H1 (cell line): ENCODE measurements around the gene TPBGL. TPM values are rescaled to one million over a fixed set of nuclear protein-coding genes. Genes with fewer than 3 reads are reported as not detected.

Source experiments
- CTCF ChIA-PET: fragments of 300-600 bp; sonication (Branson Sonifier 250); formaldehyde crosslinking; loops from one replicate; lab custom pipeline; 2021; ENCODE audit not compliant: partially characterized antibody; lab: Charles Lee
- POLR2A ChIA-PET: fragments of 300-600 bp; sonication (Branson Sonifier 250); formaldehyde crosslinking; loops from one replicate; lab custom pipeline; 2021; ENCODE audit warnings: inconsistent platforms; ENCODE audit not compliant: partially characterized antibody; lab: Charles Lee
- DNase-seq, 2 experiments: peaks; one replicate each; pipeline versions ENCODE4 v3.0.0 to v3.0.0-alpha.2; 2010 to 2022; ENCODE audit warnings: low spot score in 2 of 2, low read depth in 1 of 2, mixed read lengths in 1 of 2
- FAIRE-seq: peaks from 2 replicates; lab custom pipeline; 2011; peaks lifted over from hg19 to GRCh38; lab: Jason Lieb, UNC
- H2AFZ ChIP-seq: 2 replicates; pipeline ENCODE4 v1.8.1; 2012; ENCODE audit warnings: low read length, inconsistent platforms
- H2AK5ac ChIP-seq: 2 replicates; pipeline ENCODE4 v1.6.1; 2013; ENCODE audit warnings: low read depth, low read length
- H2BK120ac ChIP-seq: replicated peaks from 2 replicates; pipeline ENCODE3; 2013; ENCODE audit warnings: low read depth, low read length, inconsistent platforms
- H2BK12ac ChIP-seq: 2 replicates; pipeline ENCODE4 v1.6.1; 2013; ENCODE audit warnings: low read depth, low read length
- H2BK15ac ChIP-seq: 2 replicates; pipeline ENCODE4 v1.6.1; 2013; ENCODE audit warnings: low read length
- H2BK20ac ChIP-seq: 2 replicates; pipeline ENCODE4 v1.6.1; 2013; ENCODE audit warnings: low read length
- H2BK5ac ChIP-seq: 2 replicates; pipeline ENCODE4 v1.6.1; 2013; ENCODE audit warnings: low read depth, low read length
- H3K14ac ChIP-seq: 2 replicates; pipeline ENCODE4 v1.6.1; 2013; ENCODE audit warnings: inconsistent platforms; ENCODE audit not compliant: insufficient read length
- H3K18ac ChIP-seq: 2 replicates; pipeline ENCODE4 v1.6.1; 2013; ENCODE audit warnings: low read length; ENCODE audit errors: extremely low read depth
- H3K23ac ChIP-seq: 2 replicates; pipeline ENCODE4 v1.6.1; 2013; ENCODE audit warnings: inconsistent platforms; ENCODE audit not compliant: insufficient read length
- H3K23me2 ChIP-seq: 2 replicates; pipeline ENCODE4 v1.6.1; 2013; ENCODE audit warnings: low read depth, low read length
- H3K27ac ChIP-seq: 2 replicates; pipeline ENCODE4 v1.6.1; 2011; ENCODE audit warnings: low read depth, low read length, inconsistent platforms
- H3K27me3 ChIP-seq, 4 experiments: replicated peaks in 1 of 4; 1 replicate in 1 of 4; 2 replicates in 3 of 4; pipeline versions ENCODE4 v1.6.1 to v1.8.1; 2011 to 2013; ENCODE audit warnings: low read length in 3 of 4, mild to moderate bottlenecking in 3 of 4, inconsistent platforms in 2 of 4, mixed read lengths in 2 of 4, moderate library complexity in 1 of 4; ENCODE audit not compliant: control insufficient read depth in 3 of 4, insufficient read depth in 3 of 4; ENCODE audit errors: extremely low read depth in 1 of 4
- H3K36me3 ChIP-seq, 4 experiments: 2 replicates each; pipeline versions ENCODE4 v1.6.1 to v1.8.1; 2011 to 2013; ENCODE audit warnings: mild to moderate bottlenecking in 4 of 4, low read length in 3 of 4, moderate library complexity in 2 of 4, control low read depth in 1 of 4, inconsistent platforms in 1 of 4; ENCODE audit not compliant: insufficient read depth in 4 of 4, control insufficient read depth in 2 of 4
- H3K4ac ChIP-seq: replicated peaks from 2 replicates; pipeline ENCODE3; 2013; ENCODE audit warnings: low read length, low read depth, mixed read lengths, inconsistent platforms; ENCODE audit not compliant: insufficient read length
- H3K4me1 ChIP-seq, 4 experiments: replicated peaks in 1 of 4; 1 replicate in 1 of 4; 2 replicates in 3 of 4; pipeline versions ENCODE4 v1.6.1 to v1.8.1; 2011 to 2013; ENCODE audit warnings: low read length in 3 of 4, inconsistent platforms in 2 of 4, mixed read lengths in 1 of 4; ENCODE audit not compliant: insufficient read depth in 4 of 4, control insufficient read depth in 3 of 4
- H3K4me2 ChIP-seq, 2 experiments: 2 replicates each; pipeline versions ENCODE4 v1.6.1 to v1.8.1; 2011 to 2013; ENCODE audit warnings: low read depth in 2 of 2, low read length in 2 of 2, control low read depth in 1 of 2, inconsistent platforms in 1 of 2, mild to moderate bottlenecking in 1 of 2; ENCODE audit not compliant: insufficient read depth in 1 of 2
- H3K4me3 ChIP-seq, 4 experiments: fragments of 200-600, 300-600 bp in 1 of 4; sonication (generic), shearing (Covaris generic), sonication (Bioruptor Twin) in 1 of 4; 2 replicates each; pipeline versions ENCODE4 v1.5.1 to v1.8.1; 2011 to 2016; ENCODE audit warnings: low read length in 4 of 4, low read depth in 3 of 4, control low read depth in 2 of 4, inconsistent platforms in 2 of 4, mild to moderate bottlenecking in 2 of 4, mixed read lengths in 1 of 4, moderate library complexity in 1 of 4; ENCODE audit not compliant: insufficient read depth in 2 of 4; ENCODE audit errors: extremely low read depth in 1 of 4
- H3K56ac ChIP-seq: replicated peaks from 2 replicates; pipeline ENCODE3; 2013; ENCODE audit warnings: low read depth, mild to moderate bottlenecking, mixed read lengths, low read length, inconsistent platforms; ENCODE audit not compliant: insufficient read length
- H3K79me1 ChIP-seq: 2 replicates; pipeline ENCODE4 v1.6.1; 2013; ENCODE audit warnings: low read depth, low read length, control low read depth
- H3K79me2 ChIP-seq, 2 experiments: 2 replicates each; pipeline versions ENCODE4 v1.6.1 to v1.8.1; 2012 to 2013; ENCODE audit warnings: low read length in 2 of 2, mild to moderate bottlenecking in 2 of 2, inconsistent platforms in 1 of 2; ENCODE audit not compliant: insufficient read depth in 2 of 2, control insufficient read depth in 1 of 2
- H3K9ac ChIP-seq, 4 experiments: replicated peaks in 1 of 4; 1 replicate in 1 of 4; 2 replicates in 3 of 4; pipeline versions ENCODE4 v1.6.1 to v1.8.1; 2011 to 2013; ENCODE audit warnings: low read depth in 3 of 4, low read length in 3 of 4, control low read depth in 2 of 4, mild to moderate bottlenecking in 2 of 4, moderate library complexity in 2 of 4, inconsistent platforms in 1 of 4; ENCODE audit errors: extremely low read depth in 1 of 4
- H3K9me3 ChIP-seq, 2 experiments: 2 replicates each; pipeline versions ENCODE4 v1.6.1 to v1.8.1; 2012 to 2013; ENCODE audit warnings: mild to moderate bottlenecking in 2 of 2, moderate library complexity in 2 of 2, control low read depth in 1 of 2, inconsistent platforms in 1 of 2, low read depth in 1 of 2, low read length in 1 of 2, mixed read lengths in 1 of 2; ENCODE audit not compliant: insufficient read depth in 2 of 2
- H4K20me1 ChIP-seq, 2 experiments: replicated peaks in 1 of 2; 2 replicates each; pipeline versions ENCODE3 to v1.8.1; 2011 to 2013; ENCODE audit warnings: inconsistent platforms in 2 of 2, low read length in 2 of 2, mild to moderate bottlenecking in 1 of 2; ENCODE audit not compliant: insufficient read depth in 2 of 2, control insufficient read depth in 1 of 2
- H4K5ac ChIP-seq: 2 replicates; pipeline ENCODE4 v1.6.1; 2013; ENCODE audit warnings: low read length, low read depth, mixed read lengths, inconsistent platforms; ENCODE audit not compliant: insufficient read length
- H4K8ac ChIP-seq: 2 replicates; pipeline ENCODE4 v1.8.0; 2013; ENCODE audit warnings: mild to moderate bottlenecking, moderate library complexity, low read length, inconsistent platforms; ENCODE audit not compliant: insufficient read depth; ENCODE audit errors: extremely low read depth
- H4K91ac ChIP-seq: replicated peaks from 2 replicates; pipeline ENCODE3; 2013; ENCODE audit warnings: low read length, mixed read lengths, inconsistent platforms; ENCODE audit not compliant: insufficient read length
- CBX5 ChIP-seq: fragments of 300-800, 300-1000 bp; sonication (generic); IDR thresholded peaks from 2 replicates; pipeline ENCODE4 v1.7.1; 2016; ENCODE audit warnings: antibody characterized with exemption, low read length, low read depth
- CEBPB ChIP-seq: IDR thresholded peaks from 2 replicates; pipeline ENCODE4 v1.6.1; 2012; ENCODE audit warnings: low read depth, low read length
- EGR1 ChIP-seq: IDR thresholded peaks from 2 replicates; pipeline ENCODE4 v1.6.1; 2011; ENCODE audit warnings: low read depth, low read length, borderline replicate concordance
- SIRT6 ChIP-seq: IDR thresholded peaks from one replicate; pipeline ENCODE4 v1.7.1; 2012; ENCODE audit warnings: low read length, inconsistent platforms
- USF2 ChIP-seq: IDR thresholded peaks from 2 replicates; pipeline ENCODE4 v1.6.1; 2011; ENCODE audit warnings: low read length, improper control_type of control experiment
- WGBS, 2 experiments: shearing (Covaris generic) in 1 of 2; methylation state at CpG; one replicate each; pipeline versions ENCODE4 v1.1.6 to v1.1.7; 2013 to 2015; ENCODE audit warnings: low lambda C conversion rate in 2 of 2, mixed read lengths in 2 of 2, inconsistent platforms in 1 of 2, low coverage in 1 of 2, missing lambda C conversion rate in 1 of 2; ENCODE audit not compliant: insufficient replicate concordance in 2 of 2, insufficient coverage in 1 of 2, insufficient read length in 1 of 2; ENCODE audit errors: extremely low coverage in 1 of 2, missing lambda C conversion rate in 1 of 2; 5-methylcytosine and 5-hydroxymethylcytosine counted together
- polyA plus RNA-seq, 7 experiments: library from polyadenylated mRNA; depleted of rRNA in 3 of 7; stranded (reverse) in 5 of 7; unstranded in 2 of 7; fragments of >200 nt in 5 of 7; fragments of 200-250 nt in 2 of 7; gene quantifications; 1 replicate in 5 of 7; 2 replicates in 1 of 7; 4 replicates in 1 of 7; pipeline versions ENCODE4 v1.2.1 to v1.2.3, GENCODE V29; 2011 to 2013; ENCODE audit warnings: missing spikeins in 2 of 7, mixed read lengths in 2 of 7
- total RNA-seq: library from RNA; stranded (reverse); fragmentation: NEBNext Ultra II Directional; extraction: Animal tissue kit (Norgen Biotek cat#: 25700); gene quantifications from 2 replicates; pipeline ENCODE4 v1.2.1, GENCODE V29; 2021
- TF ChIP-seq, protein P1 (sequence below), 3 experiments: IDR thresholded peaks; 1 replicate in 2 of 3; 2 replicates in 1 of 3; pipeline versions ENCODE4 v1.5.1 to v1.6.1; 2011; ENCODE audit warnings: low read length in 3 of 3, mild to moderate bottlenecking in 3 of 3, inconsistent platforms in 2 of 3, low read depth in 1 of 3, moderate library complexity in 1 of 3; ENCODE audit not compliant: insufficient read depth in 1 of 3; ENCODE audit errors: control extremely low read depth in 1 of 3

TPBGL gene
- total and polyA plus RNA-seq, 2 of the 8 experiments (the other 6 are each of a cell fraction or from before 2014, with no cell fraction given) = 0.26 to 0.37 TPM

DNA sequence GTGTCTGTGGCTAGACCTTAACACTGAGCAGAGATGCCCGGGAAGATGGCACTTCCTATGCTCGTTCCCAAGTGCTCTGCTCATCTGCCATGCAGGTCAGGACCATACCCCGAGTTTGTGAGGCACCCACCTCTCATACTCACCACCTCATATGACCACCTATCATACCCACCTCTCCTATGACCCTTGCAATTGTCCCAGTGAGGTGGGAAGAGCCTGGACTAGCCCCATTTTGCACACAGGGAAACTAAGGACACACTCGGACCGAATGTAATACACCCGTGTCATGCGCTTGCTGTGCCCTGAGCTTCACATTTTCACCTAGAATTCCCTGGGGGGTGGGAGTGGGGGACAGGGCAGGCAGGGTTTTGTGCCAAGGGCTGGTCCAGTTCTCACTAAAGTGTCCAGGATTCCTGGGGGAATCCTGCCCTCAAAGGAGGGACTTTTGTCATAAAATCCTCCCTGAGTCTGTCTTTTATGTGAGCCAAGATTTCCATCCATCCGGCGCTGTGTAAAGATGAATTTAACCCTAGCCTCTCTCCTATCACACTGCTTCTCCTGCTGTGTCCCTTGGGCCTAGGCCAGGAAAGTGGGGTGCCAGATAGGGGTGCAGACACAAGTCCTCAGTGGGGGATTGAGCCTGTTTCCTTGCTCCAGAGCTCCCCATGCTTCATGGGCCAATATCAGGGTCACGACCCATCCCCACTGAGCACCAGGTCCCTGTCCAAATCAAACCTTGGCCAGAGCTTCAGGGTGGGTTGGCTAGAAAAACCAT is 20.0 kb downstream of the TPBGL start:
- DNase-seq (no peak), FAIRE-seq (no peak)
- TF ChIP-seq SIRT6 (no peak), EGR1 (no peak), USF2 (no peak), CBX5 (no peak), CEBPB (no peak)
- TF ChIP-seq, protein P1, sequence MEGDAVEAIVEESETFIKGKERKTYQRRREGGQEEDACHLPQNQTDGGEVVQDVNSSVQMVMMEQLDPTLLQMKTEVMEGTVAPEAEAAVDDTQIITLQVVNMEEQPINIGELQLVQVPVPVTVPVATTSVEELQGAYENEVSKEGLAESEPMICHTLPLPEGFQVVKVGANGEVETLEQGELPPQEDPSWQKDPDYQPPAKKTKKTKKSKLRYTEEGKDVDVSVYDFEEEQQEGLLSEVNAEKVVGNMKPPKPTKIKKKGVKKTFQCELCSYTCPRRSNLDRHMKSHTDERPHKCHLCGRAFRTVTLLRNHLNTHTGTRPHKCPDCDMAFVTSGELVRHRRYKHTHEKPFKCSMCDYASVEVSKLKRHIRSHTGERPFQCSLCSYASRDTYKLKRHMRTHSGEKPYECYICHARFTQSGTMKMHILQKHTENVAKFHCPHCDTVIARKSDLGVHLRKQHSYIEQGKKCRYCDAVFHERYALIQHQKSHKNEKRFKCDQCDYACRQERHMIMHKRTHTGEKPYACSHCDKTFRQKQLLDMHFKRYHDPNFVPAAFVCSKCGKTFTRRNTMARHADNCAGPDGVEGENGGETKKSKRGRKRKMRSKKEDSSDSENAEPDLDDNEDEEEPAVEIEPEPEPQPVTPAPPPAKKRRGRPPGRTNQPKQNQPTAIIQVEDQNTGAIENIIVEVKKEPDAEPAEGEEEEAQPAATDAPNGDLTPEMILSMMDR (IDR thresholded peaks at IDR 0.05; ENCODE audit: control extremely low read depth in 1 of 3, insufficient read depth in 1 of 3, low read depth in 1 of 3, low read length in 3 of 3) = no peak
- Histone ChIP-seq H3K23ac (no peak overlapping the region), H4K20me1 (no peaks in the 10 kb centered on the region), H2BK20ac (no peak overlapping the region), H3K9me3 (no peaks in the 10 kb centered on the region), H2BK120ac (no peak overlapping the region), H3K27ac (no peak overlapping the region), H2BK15ac (no peak overlapping the region), H3K36me3 (no peaks in the 10 kb centered on the region), H3K4me1 (peaks cover 0 to 4% (median 0%) of the 10 kb centered on the region in 4 experiments; a peak in 1 of 7 replicates), H3K79me1 (no peaks in the 10 kb centered on the region), H4K91ac (no peak overlapping the region), H3K23me2 (no peaks in the 10 kb centered on the region), H3K18ac (no peak overlapping the region), H3K27me3 (no peaks in the 10 kb centered on the region), H4K5ac (no peak overlapping the region), H4K8ac (peak overlapping the region; percentile 12; the same call in 1 of the 2 replicates), H2AFZ (no peak overlapping the region), H3K14ac (no peak overlapping the region), H2AK5ac (no peak overlapping the region), H3K4ac (no peak overlapping the region), H2BK5ac (no peak overlapping the region), H3K56ac (no peak overlapping the region), H2BK12ac (no peak overlapping the region), H3K4me2 (no peak overlapping the region), H3K4me3 (no peak overlapping the region), H3K79me2 (no peaks in the 10 kb centered on the region), H3K9ac (no peak overlapping the region)
- CTCF ChIA-PET = interaction anchor here (0.8 to 7.4 kb wide), 5 partner anchors 9 to 16 kb away, joined by 3 to 45 read pairs (median 7); no protein-coding TSS in a partner anchor
- 89% methylated on average over 10 of the region's 10 CpGs; no CpG with 5 or more reads in 1 of the 2 experiments for WGBS, 2 experiments
- POLR2A ChIA-PET = interaction anchor here (1.4 to 2.0 kb wide), 3 partner anchors 10 to 302 kb away, joined by 3 to 7 read pairs (median 5); no protein-coding TSS in a partner anchor
